Occipital lobe (tissue), 2 donors: ENCODE measurements around the gene CDH20. TPM values are rescaled to one million over a fixed set of nuclear protein-coding genes. Genes with fewer than 3 reads are reported as not detected.

Experiments used
- DNase-seq: peaks from one replicate; lab custom pipeline; 2025; lab: John Stamatoyannopoulos, UW
- total RNA-seq: library from RNA; depleted of rRNA; stranded (reverse); fragments of >200 nt; gene quantifications from one replicate; pipeline ENCODE4 v1.2.3, GENCODE V29; 2014

The CDH20 gene
- total RNA-seq, 1 donor from 2014 or later: 7.3 TPM

- DNase-seq: no peak
Observed at GRCh38 chr18:61572084-61572655, 238.9 kb downstream of the CDH20 start.

- DNase-seq: no peak
Observed at GRCh38 chr18:61572871-61573270, 239.6 kb downstream of the CDH20 start.

GRCh38 chr18:61574665-61575064 lies 241.4 kb downstream of the CDH20 start:
- DNase-seq: no peak

- DNase-seq: no peak
Observed at GRCh38 chr18:61575419-61575818, 242.2 kb downstream of the CDH20 start.

- DNase-seq: no peak
Observed at GRCh38 chr18:61578846-61579245, 245.6 kb downstream of the CDH20 start.

GRCh38 chr18:61579581-61579980 lies 246.4 kb downstream of the CDH20 start:
- no peak for DNase-seq

DNA sequence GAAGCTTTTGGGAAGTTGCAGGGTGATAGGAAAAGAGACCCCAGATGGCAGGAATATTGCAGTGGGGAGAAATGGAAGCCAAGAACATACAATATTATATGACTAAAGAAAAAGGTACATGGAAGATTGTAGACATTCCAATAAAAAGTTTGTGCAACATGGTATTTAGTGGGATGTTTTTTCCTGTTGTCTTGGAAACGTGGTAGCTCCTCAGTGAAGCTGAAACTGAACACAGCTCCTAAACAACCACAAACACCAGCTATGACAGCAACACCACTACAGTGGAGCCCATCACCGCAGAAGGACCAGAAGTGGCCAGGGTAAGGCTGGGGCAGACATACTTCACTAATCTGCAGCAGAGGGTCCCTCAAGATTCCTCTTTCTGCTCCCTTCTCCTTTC lies 246.8 kb downstream of the CDH20 start:
- no peak for DNase-seq

DNA sequence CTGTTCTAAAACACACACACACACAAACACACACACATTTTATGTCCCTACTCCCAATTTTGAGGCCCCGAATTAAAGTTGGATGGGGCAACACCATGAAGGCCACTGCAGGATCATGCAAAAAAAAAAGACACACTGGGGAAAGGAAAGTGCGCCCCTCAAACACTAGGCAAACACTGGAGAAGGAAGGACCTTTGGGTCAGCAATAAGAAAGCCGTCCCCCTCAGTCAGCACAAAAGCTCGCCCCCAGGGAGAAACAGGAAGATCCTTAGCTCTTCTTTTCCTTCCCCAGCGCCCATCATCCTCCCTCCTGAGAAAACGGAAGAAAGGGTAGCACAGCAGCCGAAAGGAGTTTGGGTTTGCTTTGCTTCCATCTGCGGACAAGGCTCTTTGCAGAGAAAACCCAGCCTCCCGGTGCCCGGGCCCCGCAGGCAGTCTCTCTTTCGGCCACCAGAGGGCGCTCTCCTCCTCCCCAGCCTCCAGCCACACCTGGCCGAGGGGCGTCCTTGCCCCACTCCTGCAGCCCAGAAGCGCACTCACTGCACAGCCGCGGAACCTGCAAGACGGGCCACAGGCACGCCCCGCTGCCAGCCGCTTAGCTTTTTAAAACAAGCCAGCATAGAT lies 248.5 kb downstream of the CDH20 start:
- peak; percentile 28 for DNase-seq

GRCh38 chr18:61582202-61582710 lies 249.0 kb downstream of the CDH20 start:
- no peak for DNase-seq

DNA sequence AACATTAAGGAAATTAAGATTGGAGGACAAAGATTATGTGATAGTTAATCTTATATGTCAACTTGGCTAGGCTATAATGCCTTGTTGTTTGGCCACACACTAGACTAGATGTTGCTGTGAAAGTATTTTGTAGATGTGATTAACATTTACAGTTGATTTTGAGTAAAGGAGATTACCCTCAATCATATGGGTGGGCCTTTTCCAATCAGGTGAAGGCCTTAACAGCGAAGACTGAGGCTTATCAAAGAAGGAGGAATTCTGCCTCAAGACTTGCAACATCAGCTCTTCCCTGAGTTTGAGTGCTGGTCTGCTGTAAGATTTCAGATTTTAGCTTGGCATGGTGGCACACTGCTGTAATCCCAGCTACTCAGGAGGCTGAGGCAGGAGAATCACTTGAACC lies 250.3 kb downstream of the CDH20 start:
- no peak for DNase-seq

DNA sequence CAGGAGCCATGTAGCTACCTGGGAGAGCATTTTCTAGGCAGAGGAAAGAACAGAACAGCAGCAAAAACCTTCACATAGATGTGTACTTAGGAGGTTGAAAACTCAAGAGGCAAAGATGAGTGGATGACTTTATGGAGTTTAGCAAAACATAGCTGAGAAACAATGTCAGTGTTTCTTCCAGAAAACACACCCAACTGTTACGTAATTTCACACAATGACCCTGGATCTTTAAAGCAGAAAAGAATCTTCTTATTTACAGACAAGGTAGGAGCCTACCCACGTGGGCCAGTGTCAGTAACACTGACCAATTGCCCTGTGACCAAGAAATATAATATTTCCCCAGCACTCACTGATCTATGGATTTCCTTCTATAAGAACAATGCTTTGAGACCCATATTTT lies 254.6 kb downstream of the CDH20 start:
- no peak for DNase-seq

DNA sequence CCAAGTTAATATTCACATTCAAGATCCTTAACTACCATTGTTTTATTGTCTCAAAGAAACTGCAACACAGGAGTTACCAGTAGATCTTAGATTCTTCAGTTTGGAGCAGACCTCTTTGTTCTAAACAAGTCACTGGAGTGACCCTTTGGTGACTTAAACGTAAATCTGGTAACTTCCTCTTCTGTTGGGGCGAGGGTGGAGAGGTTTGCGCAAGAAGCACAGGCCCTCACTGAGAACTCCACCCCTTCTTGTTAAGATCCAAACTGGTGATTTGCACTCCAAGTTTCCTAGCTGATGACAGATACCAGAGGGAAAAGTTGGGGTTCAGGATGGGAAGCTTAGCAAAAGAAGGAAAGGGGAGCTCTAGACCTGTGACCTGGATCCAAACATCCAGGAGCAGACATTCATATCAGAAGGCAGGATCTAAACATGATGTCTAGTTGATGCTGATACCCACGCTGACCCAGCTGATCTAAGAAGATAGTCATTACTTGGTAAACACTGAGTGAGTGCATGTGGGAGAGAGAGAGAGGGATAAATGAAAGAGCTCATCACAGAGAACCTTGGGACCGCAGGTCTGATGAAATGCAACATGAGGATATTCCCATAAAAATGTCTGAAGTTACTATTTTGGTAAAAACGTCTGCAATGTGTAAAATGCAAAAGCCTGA lies 256.0 kb downstream of the CDH20 start:
- DNase-seq: no peak

GRCh38 chr18:61589724-61590065 lies 256.5 kb downstream of the CDH20 start:
- DNase-seq: no peak

- DNase-seq: no peak
Observed at GRCh38 chr18:61591253-61591652, 258.0 kb downstream of the CDH20 start.

DNA sequence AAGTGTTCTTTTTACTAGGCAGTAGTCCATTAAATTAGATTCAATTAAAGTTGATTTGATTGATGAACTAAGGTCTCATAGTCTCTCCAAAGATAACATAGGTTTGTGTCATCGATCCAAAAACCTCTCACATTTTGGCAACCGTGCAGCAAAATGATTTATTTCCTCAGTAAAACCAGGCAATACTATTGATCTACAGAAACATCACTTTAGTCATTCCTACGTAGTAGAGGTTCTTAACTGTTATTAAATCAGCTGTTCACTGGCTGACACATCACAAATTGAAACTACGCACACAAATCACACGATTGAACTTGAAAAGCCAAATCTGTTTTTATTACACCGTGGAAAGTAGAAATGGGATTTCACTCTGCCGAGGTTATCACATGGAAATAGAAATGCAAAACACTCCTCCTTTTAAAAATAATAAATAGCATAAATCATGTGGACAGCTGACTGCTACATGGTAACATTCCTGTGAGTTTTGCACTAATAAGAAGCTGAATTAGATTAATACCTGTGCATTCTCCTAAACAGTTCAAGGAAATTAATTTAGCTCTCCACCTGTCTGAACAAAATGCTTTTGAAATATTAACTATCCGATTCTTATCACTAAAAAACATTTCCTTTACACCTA lies 262.5 kb downstream of the CDH20 start:
- DNase-seq: no peak

DNA sequence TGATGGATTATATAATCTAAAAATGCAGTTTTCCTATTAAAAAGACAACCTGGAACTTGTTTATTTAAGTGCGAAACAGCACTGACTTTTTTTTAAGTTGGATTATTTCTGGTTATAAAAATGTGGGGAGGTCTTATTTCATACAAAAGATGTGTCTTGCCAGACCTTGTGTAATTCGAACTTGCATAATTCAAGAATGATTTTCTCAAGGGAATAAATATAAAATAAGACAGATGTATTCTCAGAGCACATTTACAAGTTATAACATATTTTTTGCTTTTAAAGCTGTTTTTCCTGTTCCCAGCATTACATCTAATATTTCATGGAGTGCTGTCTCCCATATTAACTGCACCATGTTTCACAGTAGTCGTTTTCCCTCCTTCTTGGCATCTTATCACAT lies 263.1 kb downstream of the CDH20 start:
- DNase-seq: no peak

- DNase-seq: no peak
Observed at GRCh38 chr18:61597316-61597715, 264.1 kb downstream of the CDH20 start.

DNA sequence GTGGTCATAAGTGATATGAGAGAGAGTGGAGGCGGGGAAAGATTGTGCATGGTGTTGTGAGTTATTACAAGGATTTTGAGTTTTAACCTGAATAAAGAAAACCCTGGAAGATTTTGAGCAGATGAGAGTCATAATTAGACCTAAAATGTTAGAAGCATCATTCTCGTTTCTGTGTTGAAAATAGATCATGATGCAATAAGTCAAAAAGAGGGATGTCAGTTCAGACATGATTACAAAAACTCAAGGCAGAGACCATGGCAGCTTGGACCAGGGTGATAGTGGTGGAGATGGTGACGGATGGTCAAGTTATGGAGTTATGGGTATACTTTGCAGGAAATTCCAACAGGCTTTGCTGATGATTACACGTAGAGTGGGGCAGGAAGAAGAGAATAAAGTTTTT lies 267.2 kb downstream of the CDH20 start:
- no peak for DNase-seq

DNA sequence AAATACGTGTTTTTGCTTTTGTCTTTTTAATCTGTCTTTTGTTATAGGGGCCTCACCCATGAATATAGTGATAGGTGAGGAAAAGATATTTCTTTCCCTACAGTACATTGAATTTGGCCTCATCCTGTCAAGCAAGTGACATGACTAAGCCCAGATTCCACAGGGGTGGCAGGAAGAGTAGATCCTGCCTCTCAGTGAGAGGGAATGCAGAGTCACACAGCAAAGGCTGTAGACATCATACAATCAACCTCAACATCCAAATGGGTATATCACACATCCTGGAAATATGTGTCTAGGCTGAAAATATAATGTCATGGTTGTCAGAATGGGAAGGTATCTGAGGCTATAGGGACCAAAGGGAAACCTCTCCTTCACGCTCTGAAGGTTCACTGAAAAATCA lies 269.6 kb downstream of the CDH20 start:
- DNase-seq: no peak
